ENCODE data around the gene NUP58. TPM values are rescaled to one million over a fixed set of nuclear protein-coding genes. Genes with fewer than 3 reads are reported as not detected.

Gene NUP58
- total and polyA plus RNA-seq, 10 of the 15 experiments (the other 5 are each of a cell fraction or from before 2014, with no cell fraction given), result 12.1 to 78.0 (median 48.9) TPM

GRCh38 chr13:25295228-25295627 lies 6.2 kb upstream of the NUP58 start:
- POLR2A ChIA-PET, result no interaction called here
- intact Hi-C loops (cut with micrococcal nuclease; ENCODE audit: unreplicated experiment), result no loop called here
- ATAC-seq, result no peak
- WGBS (ENCODE audit: insufficient coverage, insufficient replicate concordance, low lambda C conversion rate, missing lambda C conversion rate), result 84% methylated on average over 3 of the region's 3 CpGs
- Histone ChIP-seq H3K9ac (ENCODE audit: control insufficient read depth, insufficient read depth, low read length) (no peak overlapping the region), H3K4me1 (ENCODE audit: control insufficient read depth, insufficient read depth, low read length) (no peaks in the 10 kb centered on the region), H3K36me3 (ENCODE audit: control insufficient read depth in 2 of 2, insufficient read depth in 2 of 2, low read length in 1 of 2) (no peaks in the 10 kb centered on the region), H2AFZ (ENCODE audit: control insufficient read depth, low read depth, low read length) (no peak overlapping the region), H3K9me3 (replicated peaks; ENCODE audit: control insufficient read depth, insufficient read depth, low read length) (no peaks in the 10 kb centered on the region), H3K27me3 (replicated peaks in 1 of 2; ENCODE audit: control insufficient read depth in 2 of 2, insufficient read depth in 2 of 2, low read length in 1 of 2) (peaks cover 0 to 2% of the 10 kb centered on the region in 2 experiments; a peak in 1 of 4 replicates), H3K79me2 (ENCODE audit: control insufficient read depth, insufficient read depth, low read length) (no peaks in the 10 kb centered on the region), H4K20me1 (ENCODE audit: control insufficient read depth, insufficient read depth) (no peaks in the 10 kb centered on the region), H3K4me2 (ENCODE audit: control insufficient read depth, insufficient read depth) (no peak overlapping the region), H3K27ac (ENCODE audit: control insufficient read depth, insufficient read depth) (no peak overlapping the region), H3K4me3 (no peak overlapping the region)
- BruUV-seq (replicated peaks), result no TSS peak
- in situ Hi-C loops (cut with MboI), result no loop called here
- no peak for FAIRE-seq
- no peak for DNase-seq (ENCODE audit: low read depth, low spot score)
- RAD21 ChIA-PET (ENCODE audit: unreplicated experiment), result no interaction called here
- no peak for TF ChIP-seq YY1 (IDR thresholded peaks at IDR 0.05; ENCODE audit: low read depth, low read length)
- TF ChIP-seq FOXM1 (IDR thresholded peaks at IDR 0.05; ENCODE audit: low read depth, low read length), result no peak
- no peak for TF ChIP-seq GATAD2B (conservative IDR thresholded peaks at IDR 0.05; ENCODE audit: low read depth)
- no peak for TF ChIP-seq E4F1 (IDR thresholded peaks at IDR 0.05; ENCODE audit: borderline replicate concordance, partially characterized antibody)
- TF ChIP-seq, protein P1, sequence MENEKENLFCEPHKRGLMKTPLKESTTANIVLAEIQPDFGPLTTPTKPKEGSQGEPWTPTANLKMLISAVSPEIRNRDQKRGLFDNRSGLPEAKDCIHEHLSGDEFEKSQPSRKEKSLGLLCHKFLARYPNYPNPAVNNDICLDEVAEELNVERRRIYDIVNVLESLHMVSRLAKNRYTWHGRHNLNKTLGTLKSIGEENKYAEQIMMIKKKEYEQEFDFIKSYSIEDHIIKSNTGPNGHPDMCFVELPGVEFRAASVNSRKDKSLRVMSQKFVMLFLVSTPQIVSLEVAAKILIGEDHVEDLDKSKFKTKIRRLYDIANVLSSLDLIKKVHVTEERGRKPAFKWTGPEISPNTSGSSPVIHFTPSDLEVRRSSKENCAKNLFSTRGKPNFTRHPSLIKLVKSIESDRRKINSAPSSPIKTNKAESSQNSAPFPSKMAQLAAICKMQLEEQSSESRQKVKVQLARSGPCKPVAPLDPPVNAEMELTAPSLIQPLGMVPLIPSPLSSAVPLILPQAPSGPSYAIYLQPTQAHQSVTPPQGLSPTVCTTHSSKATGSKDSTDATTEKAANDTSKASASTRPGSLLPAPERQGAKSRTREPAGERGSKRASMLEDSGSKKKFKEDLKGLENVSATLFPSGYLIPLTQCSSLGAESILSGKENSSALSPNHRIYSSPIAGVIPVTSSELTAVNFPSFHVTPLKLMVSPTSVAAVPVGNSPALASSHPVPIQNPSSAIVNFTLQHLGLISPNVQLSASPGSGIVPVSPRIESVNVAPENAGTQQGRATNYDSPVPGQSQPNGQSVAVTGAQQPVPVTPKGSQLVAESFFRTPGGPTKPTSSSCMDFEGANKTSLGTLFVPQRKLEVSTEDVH (IDR thresholded peaks at IDR 0.05; ENCODE audit: low read depth, partially characterized antibody), result no peak
- no peak for TF ChIP-seq CHD1 (IDR thresholded peaks at IDR 0.05; ENCODE audit: low read depth, low read length)
- no peak for TF ChIP-seq CHD2 (IDR thresholded peaks at IDR 0.05; ENCODE audit: borderline replicate concordance, low read depth, low read length)
- TF ChIP-seq SMC3 (IDR thresholded peaks at IDR 0.05; ENCODE audit: borderline replicate concordance, low read length), result no peak
- SMC1A ChIA-PET (ENCODE audit: uncharacterized antibody, unreplicated experiment), result no interaction called here
- CTCF ChIA-PET, result no interaction called here

Measured in GM12878 (cell line).